ENCODE measurements around the gene DHX35.
A peak's percentile ranks its signal among the peaks of the same experiment; 100 is the strongest.

DHX35 gene

DNA sequence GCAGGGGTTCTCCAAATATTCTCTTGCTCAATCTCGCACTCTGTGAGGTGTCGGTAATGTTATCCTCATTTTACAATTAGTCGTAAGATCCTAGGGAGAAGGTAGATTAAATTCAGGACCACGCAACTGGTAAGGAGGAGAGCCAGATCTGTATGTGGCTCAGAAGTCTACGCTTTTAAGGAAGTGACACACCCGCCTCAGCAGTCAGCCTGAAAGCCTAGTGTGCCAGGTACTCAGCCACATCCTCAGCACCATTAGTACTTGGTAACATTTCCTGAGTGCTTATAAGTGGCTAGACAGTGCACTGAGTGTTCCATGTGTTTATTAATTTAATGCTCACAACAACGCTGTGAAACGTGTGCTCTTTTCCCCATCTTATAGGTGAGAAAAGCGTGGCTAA is 63.7 kb downstream of the DHX35 start:
- no peak for DNase-seq (ENCODE audit: low read depth, low spot score)

DNA sequence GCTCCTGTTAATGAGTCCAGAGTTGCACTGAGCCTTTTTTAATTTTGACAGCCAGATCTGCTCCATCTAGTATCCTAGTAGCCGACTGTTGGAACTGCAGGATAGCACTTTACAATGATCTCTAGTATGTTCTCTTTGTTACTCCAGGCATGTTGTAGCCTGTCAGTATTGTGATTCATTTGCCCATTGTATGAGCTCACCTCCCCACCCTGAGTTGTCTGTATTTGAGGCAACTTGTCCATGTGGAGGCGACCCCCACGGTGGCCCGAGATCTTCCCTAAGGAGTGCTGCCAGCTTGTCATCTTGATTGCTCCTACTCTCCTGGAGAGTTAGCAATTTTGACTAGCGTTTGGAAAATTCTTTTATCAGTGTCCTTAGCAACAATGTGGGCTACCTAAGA is 67.2 kb downstream of the DHX35 start:
- DNase-seq (ENCODE audit: low read depth, low spot score): no peak

DNA sequence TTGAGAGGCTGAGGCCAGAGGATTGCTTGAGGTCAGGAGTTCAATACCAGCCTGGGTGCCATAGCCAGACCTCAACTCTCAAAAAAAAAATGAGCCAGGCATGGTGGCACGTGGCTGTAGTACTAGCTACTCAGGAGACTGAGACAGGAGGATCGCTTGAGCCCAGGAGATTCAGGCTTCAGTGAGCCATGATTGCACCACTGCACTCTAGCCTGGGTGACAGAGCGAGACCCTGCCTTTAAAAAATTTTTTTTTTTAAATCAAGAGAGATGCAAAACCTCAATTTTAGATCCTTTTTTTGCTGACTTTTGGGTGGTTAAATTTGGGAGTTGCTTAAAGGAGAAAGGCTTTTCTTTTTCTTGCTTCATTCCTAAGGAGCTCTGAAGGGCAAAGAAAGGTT is 70.9 kb downstream of the DHX35 start:
- no peak for DNase-seq (ENCODE audit: low read depth, low spot score)

DNA sequence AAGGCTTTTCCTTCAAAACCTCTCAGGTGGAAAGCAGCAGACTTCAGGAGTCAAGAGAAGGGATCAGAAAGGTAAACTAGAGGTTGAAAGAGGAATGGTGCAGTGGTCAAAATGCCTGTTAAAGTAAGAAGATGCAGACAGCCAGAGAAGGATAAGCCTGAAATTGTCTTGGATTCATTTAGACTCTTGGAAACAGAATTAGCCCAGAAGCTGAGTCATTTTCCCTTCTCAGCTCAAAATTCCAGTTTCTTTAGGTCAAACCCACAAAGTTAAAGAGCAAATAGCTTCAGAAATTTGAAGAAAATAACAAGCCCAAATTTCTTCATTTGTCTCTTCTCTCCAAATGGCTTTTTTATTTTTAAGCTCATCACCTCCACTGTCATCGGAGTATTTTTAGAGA is 73.9 kb downstream of the DHX35 start:
- peak; percentile 29 for DNase-seq (ENCODE audit: low read depth, low spot score)

DNA sequence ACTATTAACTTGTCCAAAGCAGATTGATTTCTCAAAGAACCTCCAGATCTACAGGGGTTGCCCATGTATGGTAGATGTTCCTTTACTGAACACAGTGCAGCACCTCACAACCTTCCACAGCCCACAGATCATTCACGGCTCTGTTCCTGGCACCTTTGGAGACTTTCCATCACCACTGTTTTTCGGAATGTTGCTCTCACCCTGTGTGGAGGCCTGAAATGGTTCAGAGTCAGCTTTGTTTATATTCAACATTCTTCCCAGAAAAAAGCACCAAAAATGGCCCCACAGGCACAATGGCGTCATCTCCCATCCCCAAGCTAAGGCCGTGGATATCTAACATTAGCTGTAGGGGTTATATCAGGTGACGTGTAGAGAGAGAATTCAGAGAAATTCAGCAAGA is 74.7 kb downstream of the DHX35 start:
- DNase-seq (ENCODE audit: low read depth, low spot score): no peak

DNA sequence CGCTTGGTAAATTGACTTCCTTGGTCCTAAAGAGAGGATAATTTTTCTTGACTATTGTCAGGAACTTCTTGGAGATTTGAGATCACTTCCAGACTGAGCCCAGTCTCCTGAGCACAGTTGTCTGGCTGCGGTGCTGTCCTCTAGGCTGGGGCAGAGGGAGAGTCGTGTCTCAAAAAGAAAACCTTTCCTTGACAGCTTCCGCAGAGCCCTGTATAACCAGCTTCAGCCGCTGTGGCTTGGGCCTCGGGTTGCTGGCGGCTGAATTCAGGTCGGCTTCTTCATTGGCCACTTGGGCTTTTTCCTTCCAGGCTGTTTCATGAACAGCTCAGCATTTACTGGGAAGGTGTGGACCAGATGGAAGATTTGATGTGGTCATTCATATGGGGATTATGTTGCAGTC is 75.9 kb downstream of the DHX35 start:
- DNase-seq (ENCODE audit: low read depth, low spot score): no peak

DNA sequence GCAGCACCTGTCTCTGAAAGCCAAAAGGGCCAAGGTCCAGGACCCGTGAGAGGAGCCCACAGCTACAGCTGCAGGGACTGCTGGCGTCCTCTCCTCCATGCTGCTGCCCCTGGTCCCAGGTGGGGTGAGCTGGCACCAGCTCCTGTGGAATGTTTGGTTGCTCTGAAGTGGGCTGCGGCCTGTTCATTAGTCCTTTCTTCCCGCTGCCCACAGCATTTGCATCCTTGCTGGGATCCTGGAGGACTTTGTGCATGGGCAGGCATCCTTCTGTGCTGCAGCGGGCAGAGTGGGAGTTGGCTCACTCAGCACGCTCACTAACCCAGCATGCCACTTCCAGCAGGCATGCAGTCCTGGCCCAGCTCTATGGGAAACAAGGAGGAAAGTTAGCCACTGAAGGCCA is 76.4 kb downstream of the DHX35 start:
- DNase-seq (ENCODE audit: low read depth, low spot score): no peak

DNA sequence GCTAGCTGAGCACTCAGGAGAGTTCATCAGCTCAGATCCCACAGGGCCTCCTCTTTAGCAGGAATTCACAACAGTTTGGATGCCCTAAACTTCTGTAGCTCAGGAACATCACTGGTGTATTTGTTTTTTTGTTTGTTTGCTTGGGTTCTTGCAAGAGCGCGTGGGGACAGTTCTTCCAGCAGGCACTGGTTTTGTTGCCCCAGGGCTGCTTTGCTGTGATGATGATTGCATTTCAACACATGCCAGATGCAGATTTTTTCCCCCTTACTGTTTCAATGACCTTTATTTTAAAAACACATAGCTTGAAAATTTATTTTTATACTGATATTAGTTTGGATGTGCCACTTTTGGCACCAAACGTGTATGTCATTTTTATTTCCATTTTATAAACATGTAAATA is 77.1 kb downstream of the DHX35 start:
- DNase-seq (ENCODE audit: low read depth, low spot score): no peak

DNA sequence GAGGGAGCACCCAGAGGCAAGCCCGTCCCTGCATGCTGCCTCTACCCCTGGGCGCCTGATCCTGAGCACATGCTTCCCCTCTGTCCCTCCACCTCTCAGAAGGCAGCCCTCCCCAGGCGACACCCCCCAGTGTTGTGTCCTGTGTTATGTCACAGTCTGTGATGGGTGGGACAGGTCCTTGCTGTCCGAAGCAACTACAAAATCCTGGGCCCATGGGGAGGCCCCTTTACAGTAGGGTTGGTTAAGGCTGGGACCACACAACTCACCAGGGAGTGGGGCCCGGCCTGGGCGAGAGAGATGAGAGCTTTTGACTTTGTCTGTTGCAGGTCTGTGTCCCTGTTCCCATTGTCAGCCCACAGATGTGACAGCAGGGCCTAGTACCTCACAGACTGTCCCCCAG is 78.0 kb downstream of the DHX35 start:
- no peak for DNase-seq (ENCODE audit: low read depth, low spot score)

DNA sequence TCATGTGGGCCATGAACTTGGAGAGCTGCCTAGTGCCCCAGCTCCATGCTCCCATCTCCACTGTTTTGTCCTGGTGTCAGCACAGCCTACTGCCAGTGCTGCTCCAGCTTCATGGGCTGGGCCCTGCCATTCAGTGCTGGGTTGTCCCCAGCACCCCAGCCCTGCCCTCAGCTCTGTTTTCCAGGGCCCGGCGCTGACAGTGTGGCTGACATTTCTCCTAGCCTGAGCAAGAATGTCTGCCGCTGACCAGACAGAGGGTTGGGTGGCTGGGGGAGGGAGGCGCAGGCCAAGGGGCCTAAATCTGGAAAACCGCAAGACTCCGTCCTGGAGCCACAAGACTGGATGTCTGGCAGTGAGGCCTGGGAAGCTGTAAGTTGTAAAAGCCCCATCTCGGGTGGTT is 78.9 kb downstream of the DHX35 start:
- no peak for DNase-seq (ENCODE audit: low read depth, low spot score)

DNA sequence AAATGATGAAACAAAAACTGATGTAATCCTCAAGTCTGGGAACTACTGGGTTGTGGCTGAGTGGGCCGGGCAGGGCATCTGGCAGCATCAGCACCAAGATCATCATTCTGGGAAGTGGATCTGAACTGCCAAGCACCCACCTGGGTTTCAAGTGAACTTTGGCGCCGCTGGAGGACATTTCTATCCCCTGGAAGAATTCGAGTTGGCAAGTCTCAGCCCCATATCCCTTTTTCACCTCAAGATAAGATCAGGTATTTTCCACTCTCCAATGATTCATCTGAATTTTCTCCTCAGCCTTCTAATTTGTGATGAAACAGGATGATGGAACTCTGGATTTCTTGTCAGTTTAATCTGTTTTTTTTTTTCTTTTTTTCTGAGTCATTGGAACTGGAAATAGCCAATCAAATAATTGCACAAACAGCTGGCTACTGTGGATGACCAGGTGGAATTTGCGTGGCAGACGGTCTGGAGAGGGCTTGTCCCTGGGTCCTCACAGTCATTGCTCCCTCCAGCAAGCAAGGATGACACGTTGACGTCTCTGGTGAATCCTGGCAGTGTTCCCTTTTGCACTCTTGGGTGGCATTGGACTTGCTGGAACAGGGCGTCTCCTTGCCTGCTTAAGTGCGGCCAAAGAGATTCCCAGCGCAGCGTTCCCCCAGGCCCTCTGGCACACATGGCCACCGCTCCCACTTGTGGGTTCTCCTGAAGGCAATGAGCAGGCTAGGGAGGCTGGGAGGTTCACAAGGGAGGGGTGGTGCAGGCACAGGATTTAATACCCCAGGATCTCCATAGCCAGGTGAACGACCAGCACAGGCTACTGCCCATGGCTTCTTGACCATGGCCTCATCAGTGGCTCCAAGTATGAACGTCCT is 80.4 kb downstream of the DHX35 start:
- no peak for DNase-seq (ENCODE audit: low read depth, low spot score)

DNA sequence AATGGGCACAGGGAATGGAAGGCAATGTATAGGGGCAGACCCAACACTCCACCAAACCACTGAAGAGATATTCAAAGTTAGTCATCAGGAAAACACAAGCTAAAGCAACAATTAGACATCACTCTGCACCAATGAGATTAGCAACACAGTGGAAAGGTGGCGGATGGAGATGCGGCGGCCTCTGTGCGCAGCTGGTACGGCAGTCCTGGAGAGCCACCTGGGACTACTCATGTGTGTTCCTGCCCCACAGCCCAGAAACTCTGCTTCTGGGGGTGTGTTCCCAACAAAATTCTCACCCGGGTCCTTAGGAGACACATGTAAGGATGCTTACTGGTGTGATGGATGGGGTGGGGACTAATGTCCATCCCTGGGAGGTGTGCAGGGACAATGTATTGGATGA is 82.4 kb downstream of the DHX35 start:
- no peak for DNase-seq (ENCODE audit: low read depth, low spot score)

DNA sequence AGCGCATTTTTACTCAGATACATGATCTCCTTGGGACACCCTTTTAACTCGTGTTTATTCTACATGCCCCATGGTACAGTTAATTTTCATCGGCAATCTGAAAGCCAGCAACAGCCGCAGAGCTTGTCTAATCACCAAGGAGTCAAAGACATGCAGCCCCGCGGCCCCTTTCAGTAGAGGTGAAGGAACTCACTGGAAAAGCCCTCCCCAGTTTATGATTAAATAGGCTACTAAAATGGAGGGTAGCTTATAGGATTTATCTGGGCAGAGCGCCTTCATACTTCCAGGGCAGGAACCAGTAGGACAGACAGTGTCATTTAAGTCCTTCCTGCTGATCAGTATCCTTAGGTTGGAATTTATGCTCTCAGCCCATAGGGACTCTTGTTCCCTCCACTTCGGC is 83.5 kb downstream of the DHX35 start:
- no peak for DNase-seq (ENCODE audit: low read depth, low spot score)

DNA sequence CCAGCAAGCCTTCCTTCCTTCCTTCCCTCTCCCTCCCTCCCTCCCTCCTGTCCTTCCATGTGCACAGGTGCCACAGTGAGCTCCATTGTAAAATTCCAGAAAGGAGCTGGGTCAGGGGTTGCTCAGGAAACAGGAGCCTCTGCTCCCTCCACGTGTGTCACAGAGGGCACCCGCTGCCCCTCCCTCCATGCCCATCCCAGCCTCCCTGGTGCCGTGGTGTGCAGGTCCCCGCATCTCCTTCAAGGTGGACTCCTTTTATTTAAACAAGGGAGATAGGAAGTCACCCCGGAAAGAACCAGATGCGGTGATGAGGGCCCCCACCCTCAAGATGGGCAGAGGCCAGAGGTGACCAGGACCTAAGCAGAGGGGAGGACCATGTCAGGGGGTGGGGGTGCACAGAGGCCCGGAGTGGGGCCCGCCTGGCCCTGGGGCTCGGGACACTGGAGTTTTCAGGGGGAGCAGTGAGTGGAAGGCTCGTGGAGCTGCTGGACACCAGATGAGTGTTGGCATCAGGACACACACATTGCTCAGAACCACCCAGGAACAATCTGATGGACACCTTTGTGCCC is 85.4 kb downstream of the DHX35 start:
- DNase-seq (ENCODE audit: low read depth, low spot score): no peak

DNA sequence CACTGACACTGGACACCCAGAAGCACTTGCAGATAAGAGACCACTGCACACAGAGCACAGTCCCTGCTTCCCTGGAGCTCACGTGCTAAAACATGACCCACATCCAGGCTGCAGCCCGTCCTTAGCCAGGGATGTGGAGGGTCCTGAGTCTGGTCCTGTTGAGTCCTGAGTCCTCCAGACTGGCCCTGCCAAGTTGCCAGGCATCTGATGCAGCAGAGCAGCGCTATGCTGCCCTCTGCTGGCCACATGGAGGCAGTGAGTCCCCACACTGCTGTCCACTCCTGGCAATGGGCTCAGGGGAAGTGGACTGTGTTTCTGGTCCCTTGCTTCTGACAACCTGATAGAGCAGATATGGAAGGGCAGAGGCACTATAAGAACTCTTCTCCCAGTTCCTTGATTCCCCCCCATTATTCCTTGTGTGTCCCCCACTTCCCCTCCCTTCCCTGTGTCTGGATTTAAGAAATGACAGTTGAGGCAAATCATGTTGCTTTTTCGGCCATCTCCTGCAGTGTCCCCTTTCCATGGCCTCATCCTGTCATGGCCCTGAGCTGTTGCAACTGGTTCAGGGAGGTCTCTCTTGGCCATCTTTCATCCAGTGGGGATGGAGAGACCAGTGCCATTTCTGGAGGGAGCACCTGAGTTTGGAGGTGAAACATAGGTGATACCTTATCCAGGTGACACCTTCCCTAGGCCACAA is 86.0 kb downstream of the DHX35 start:
- peak; percentile 91 for DNase-seq (ENCODE audit: low read depth, low spot score)

DNA sequence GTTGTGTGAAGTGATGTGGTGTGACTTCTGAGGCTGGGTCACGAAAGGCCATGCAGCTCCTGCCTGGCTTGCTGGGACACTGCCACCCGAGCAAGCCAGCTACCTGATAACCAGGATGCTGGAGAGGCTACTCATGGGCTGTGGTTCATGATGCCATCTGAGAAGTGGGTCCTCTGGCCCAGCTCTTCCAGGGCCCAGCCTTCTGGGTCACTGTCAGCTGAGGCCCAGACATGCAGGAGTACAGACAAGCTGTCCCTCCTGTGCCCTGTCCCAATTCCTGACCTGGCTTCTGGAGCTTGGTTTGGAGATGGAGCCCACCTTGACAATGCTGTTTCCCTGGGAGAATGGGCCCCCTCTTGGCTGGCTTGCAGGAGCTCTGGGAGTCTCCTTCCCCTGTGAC is 87.0 kb downstream of the DHX35 start:
- no peak for DNase-seq (ENCODE audit: low read depth, low spot score)

DNA sequence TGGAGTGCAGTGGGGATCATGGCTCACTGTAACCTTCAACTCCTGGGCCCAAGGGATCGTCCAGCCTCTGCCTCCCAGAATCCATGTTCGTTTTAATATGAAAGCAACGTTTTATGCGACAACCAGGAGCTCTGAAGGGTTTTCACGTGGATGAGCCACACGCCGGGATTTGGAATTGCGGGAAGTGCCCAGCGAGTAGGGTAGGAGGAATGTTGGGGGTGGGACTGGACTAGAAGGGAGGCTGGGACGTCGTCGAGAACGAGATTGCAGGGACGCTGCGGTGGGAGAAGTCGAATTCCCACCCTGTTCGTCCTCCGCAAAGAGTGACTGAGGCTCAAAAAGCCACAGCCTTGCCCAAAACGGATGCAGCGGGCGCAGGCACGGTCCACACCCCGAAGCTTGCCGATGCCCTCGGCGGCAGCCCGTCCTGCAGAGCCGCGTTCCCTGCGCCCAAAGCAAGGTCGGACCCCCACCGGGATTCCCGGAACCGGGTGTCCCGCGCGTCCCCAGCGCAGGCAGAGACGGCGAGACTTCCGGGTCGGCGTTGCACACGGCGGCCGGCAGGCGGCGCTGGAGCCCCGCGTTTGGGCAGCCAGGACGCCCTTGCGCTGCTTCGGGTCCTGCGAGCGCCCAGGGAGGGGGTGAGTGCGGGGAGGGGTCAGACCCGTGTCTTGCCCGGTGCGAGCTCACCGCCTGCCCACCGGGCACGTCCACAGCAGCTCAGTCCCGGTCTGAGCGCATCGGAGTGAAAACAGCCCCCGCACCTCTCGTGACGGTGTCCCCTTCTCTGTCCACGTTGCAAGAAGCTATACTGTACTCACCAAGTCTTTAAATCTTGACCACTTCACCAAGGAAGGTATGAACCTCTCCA is 87.8 kb downstream of the DHX35 start:
- DNase-seq (ENCODE audit: low read depth, low spot score): peak; percentile 90

DNA sequence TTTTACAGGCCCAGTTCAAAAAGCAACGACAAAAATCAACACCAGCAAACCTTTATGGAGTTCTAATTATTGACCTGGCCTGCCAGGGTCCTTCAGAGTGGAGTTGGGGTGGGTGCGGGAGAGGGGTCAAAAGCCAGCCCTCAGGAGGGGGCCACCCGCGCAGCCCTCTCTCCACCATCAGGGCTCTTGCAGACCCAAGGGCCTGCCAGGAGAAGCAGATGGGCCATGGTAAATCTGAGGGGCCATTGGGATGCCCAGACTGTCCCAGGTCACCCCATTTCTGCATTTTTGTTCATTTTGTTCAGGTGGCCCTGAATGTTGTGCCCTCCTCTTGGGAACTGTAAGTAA is 88.4 kb downstream of the DHX35 start:
- DNase-seq (ENCODE audit: low read depth, low spot score): no peak

DNA sequence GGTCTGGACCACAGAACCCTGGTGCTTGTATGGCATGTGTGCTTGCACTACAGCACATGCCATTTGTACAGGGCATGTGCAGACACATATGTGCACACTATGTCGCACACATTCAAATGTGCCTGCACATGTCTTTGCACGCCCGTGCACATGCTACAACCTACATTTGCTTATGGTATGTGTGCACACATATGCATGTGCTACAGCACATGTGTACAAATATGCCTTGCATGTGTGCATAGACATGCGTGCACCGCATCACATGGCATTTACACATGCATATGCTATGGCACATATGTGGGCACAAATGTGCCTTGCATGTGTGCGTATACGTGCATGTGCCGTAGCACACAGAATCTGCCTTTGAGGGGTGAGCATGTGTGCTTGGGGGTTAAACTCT is 90.5 kb downstream of the DHX35 start:
- DNase-seq (ENCODE audit: low read depth, low spot score): no peak

DNA sequence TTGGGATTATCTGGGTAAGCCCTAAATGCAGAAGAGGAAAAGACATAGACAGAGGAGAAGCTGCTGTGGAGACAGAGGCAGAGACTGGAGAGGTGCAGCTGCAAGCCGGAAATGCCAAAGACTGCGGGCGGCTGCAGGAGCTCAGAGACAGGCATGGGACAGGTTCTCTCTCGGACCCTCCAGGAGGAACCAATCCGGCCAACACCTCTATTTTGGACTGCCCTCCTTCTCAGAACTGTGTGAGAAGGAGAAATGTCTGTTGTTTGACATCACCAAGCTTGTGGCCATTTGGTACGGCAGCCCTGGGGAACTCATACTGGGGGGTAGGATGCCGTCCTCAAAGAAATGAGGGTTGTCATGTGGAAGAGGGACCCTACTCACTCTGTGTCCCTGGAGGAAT is 95.0 kb downstream of the DHX35 start:
- no peak for DNase-seq (ENCODE audit: low read depth, low spot score)

DNA sequence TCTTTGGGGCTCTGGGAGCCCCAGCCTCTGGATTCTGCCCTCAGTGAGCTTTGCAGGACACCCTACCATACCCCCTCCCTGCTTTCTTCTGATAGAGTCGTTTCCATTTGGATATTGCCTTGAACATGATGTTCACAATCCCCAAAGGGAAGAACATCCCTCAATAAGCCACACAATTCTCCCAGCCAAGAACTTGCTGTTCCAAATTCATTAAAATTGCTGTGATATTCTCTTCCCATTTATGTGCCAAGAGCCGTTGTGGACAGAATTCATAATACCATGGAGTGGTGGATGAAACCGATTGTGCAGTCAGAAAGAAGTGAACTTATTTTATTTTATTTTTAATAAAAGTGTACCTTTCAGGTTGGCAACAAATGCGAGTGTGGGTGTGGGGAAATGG is 95.8 kb downstream of the DHX35 start:
- DNase-seq (ENCODE audit: low read depth, low spot score): no peak

DNA sequence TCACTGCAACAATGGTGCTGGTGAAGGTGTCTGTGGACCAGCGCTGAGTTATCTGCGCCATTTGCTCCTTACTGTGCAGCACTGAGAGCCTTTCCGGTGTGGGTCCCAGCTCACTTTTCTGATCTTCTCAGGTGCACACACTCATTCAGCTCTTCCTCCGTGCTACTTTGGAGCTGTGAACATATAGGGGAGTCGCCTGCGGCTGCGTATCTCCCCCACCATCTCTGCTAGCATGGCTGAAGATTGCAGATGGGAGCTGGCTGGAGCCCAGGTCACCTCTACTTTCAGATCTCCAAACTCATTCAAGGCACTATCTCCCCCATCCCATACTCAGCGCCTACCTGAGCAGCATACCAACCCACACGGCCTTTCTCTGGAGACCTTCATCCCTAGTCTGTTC is 96.9 kb downstream of the DHX35 start:
- DNase-seq (ENCODE audit: low read depth, low spot score): no peak
